Ovary (tissue), 9 donors: ENCODE data around the gene MDGA2. TPM values are rescaled to one million over a fixed set of nuclear protein-coding genes. Genes with fewer than 3 reads are reported as not detected.

Experiments
- DNase-seq, 5 donors: peaks; one replicate each; pipeline ENCODE4 v3.0.0-alpha.2; 2019 to 2020
- H3K27ac ChIP-seq, 2 donors: fragments of 200-600 bp; one replicate each; pipeline versions ENCODE4 v1.5.1 to v1.8.0; 2019 to 2022
- H3K27me3 ChIP-seq: fragments of 200-600 bp; one replicate; pipeline ENCODE4 v1.8.0; 2022
- H3K36me3 ChIP-seq: fragments of 200-600 bp; sonication (generic); one replicate; pipeline ENCODE4 v1.5.1; 2019
- H3K4me1 ChIP-seq: one replicate; pipeline ENCODE4 v1.8.1; 2013; ENCODE audit warnings: mild to moderate bottlenecking, moderate library complexity; ENCODE audit not compliant: insufficient read depth
- H3K4me3 ChIP-seq: fragments of 200-600 bp; sonication (generic); one replicate; pipeline ENCODE4 v1.5.1; 2017
- H3K9me3 ChIP-seq, 2 donors: fragments of 200-600 bp in 1 of 2; sonication (generic) in 1 of 2; one replicate each; pipeline versions ENCODE4 v1.5.1 to v1.8.1; 2013 to 2019; ENCODE audit warnings: mild to moderate bottlenecking in 1 of 2, moderate library complexity in 1 of 2
- CTCF ChIP-seq, 3 donors: fragments of 450-650 bp in 2 of 3; fragments of 200-600 bp in 1 of 3; IDR thresholded peaks; one replicate each; pipeline versions ENCODE4 v1.5.1 to v1.8.0; 2016 to 2022; ENCODE audit warnings: antibody characterized with exemption in 3 of 3, mild to moderate bottlenecking in 1 of 3
- EP300 ChIP-seq: sonication (generic); formaldehyde crosslinking; IDR thresholded peaks from one replicate; pipeline ENCODE4 v1.6.1; 2017; ENCODE audit warnings: antibody characterized with exemption
- POLR2A ChIP-seq: fragments of 450-650 bp; IDR thresholded peaks from one replicate; pipeline ENCODE4 v1.6.1; 2017; ENCODE audit warnings: antibody characterized with exemption, mild to moderate bottlenecking, moderate library complexity
- WGBS, 3 donors: extraction: QIAGEN DNeasy Blood & Tissue Kit in 1 of 3; methylation state at CpG; one replicate each; pipeline versions ENCODE4 v1.1.5 to v1.1.7; 2013 to 2017; 5-methylcytosine and 5-hydroxymethylcytosine counted together
- intact Hi-C, 4 donors: fragments of 100-400 bp; cut with DNase I; formaldehyde crosslinking; loops; one replicate each; pipeline versions ENCODE4 v1.11.0 to v1.15.1; 2022 to 2023
- polyA plus RNA-seq, 2 donors: library from polyadenylated mRNA; stranded (reverse); fragments of 200-250 nt in 1 of 2; fragments of 350-450 nt in 1 of 2; fragmentation: Illumina TruSeq in 1 of 2; extraction: RNeasy Lipid Tissue Mini Kit (QIAGEN cat#74804) in 1 of 2; gene quantifications; one replicate each; pipeline ENCODE4 v1.2.3, GENCODE V29; 2013 to 2014
- total RNA-seq, 7 donors: library from RNA; depleted of rRNA in 2 of 7; stranded (reverse); fragments of >200 nt in 2 of 7; fragmentation: NEBNext Ultra II Directional in 3 of 7; extraction: Animal tissue kit (Norgen Biotek cat#: 25700) in 3 of 7; gene quantifications; one replicate each; pipeline versions ENCODE4 v1.1.0 to v1.2.4, GENCODE V29; 2016 to 2023
- donor health status: DM: no; HTN: no; CAD: no; lungs with moderate emphysema.
- donor health status: DM: no; HTN: no; CAD: no.
- donor health status: Bipolar disorder and iron deficiency.
- donor health status: DM: yes; HTN: yes; CAD: no.
- donor health status: DM: no; HTN: no; CAD: no.
- donor health status: DM: yes; HTN: yes; CAD: no.

Gene MDGA2
- total and polyA plus RNA-seq, 9 donors, result 0.04 to 0.26 (median 0.18) TPM; not detected in 5

GRCh38 chr14:47606566-47606965, 68.8 kb downstream of the MDGA2 start:
- intact Hi-C loops, result no loop called here

GRCh38 chr14:47596860-47597259, 78.5 kb downstream of the MDGA2 start:
- no peaks in the 10 kb centered on the region for H3K4me1 ChIP-seq
- H3K9me3 ChIP-seq, result no peaks in the 10 kb centered on the region
- no peaks in the 10 kb centered on the region for H3K36me3 ChIP-seq
- TF ChIP-seq POLR2A, result no peak
- no peak for TF ChIP-seq CTCF (IDR thresholded peaks at IDR 0.05)
- no peak for TF ChIP-seq EP300
- no peak overlapping the region for H3K27ac ChIP-seq
- no peaks in the 10 kb centered on the region for H3K27me3 ChIP-seq
- intact Hi-C loops, result no loop called here
- H3K4me3 ChIP-seq, result no peak overlapping the region
- no peak for DNase-seq
- WGBS, 3 donors, result 84 to 90% (median 87%) methylated on average over 2 of the region's 2 CpGs

More at GRCh38 chr14:47606566-47606965, 68.8 kb downstream of the MDGA2 start:
- DNase-seq, result no peak
- no peak for TF ChIP-seq POLR2A
- no peak for TF ChIP-seq EP300
- TF ChIP-seq CTCF (IDR thresholded peaks at IDR 0.05), result no peak
- H3K27ac ChIP-seq, result no peak overlapping the region
- no peaks in the 10 kb centered on the region for H3K27me3 ChIP-seq
- H3K9me3 ChIP-seq, result no peaks in the 10 kb centered on the region
- H3K4me1 ChIP-seq, result no peaks in the 10 kb centered on the region
- no peak overlapping the region for H3K4me3 ChIP-seq
- 92 to 95% (median 93%) methylated on average over 3 of the region's 3 CpGs for WGBS, 3 donors
- no peaks in the 10 kb centered on the region for H3K36me3 ChIP-seq

GRCh38 chr14:47596232-47596631, 79.2 kb downstream of the MDGA2 start:
- Histone ChIP-seq H3K27ac (no peak overlapping the region), H3K27me3 (no peaks in the 10 kb centered on the region), H3K36me3 (no peaks in the 10 kb centered on the region), H3K4me1 (no peaks in the 10 kb centered on the region), H3K9me3 (no peaks in the 10 kb centered on the region), H3K4me3 (no peak overlapping the region)
- TF ChIP-seq POLR2A (no peak), EP300 (no peak), CTCF (IDR thresholded peaks at IDR 0.05) (no peak)
- intact Hi-C loops, result no loop called here
- 73 to 79% (median 79%) methylated on average over 3 of the region's 3 CpGs for WGBS, 3 donors
- DNase-seq, result no peak

- no peak for TF ChIP-seq EP300
- no peak for TF ChIP-seq CTCF (IDR thresholded peaks at IDR 0.05)
- TF ChIP-seq POLR2A, result no peak
- Histone ChIP-seq H3K9me3 (no peaks in the 10 kb centered on the region), H3K27me3 (no peaks in the 10 kb centered on the region), H3K4me3 (no peak overlapping the region), H3K27ac (no peak overlapping the region), H3K36me3 (no peaks in the 10 kb centered on the region), H3K4me1 (no peaks in the 10 kb centered on the region)
- intact Hi-C loops, result no loop called here
- no peak for DNase-seq
- 71 to 86% (median 73%) methylated on average over 1 of the region's 1 CpG for WGBS, 3 donors
These were observed 79.9 kb downstream of the MDGA2 start for GRCh38 chr14:47595552-47595951.
